CD4-positive, alpha-beta T cell treated with Interferon alpha-2 for 1 hour (primary cell): ENCODE results near the gene SLC15A2.

Experiments
- DNase-seq, 2 donors: peaks; one replicate each; pipeline ENCODE4 v3.0.0-alpha.2; 2020 to 2022

The SLC15A2 gene

GRCh38 chr3:121989943-121990342, 95.7 kb downstream of the SLC15A2 start:
- DNase-seq = no peak

- no peak for DNase-seq
Observed at GRCh38 chr3:121992601-121993560, 98.7 kb downstream of the SLC15A2 start.
